Activated effector memory CD4-positive, alpha-beta T cell treated with anti-CD3 and anti-CD28 coated beads, Interleukin-2, amount 50 U/mL, for 16 hours (primary cell): ENCODE measurements around the gene PTPRD.

Source experiments
- DNase-seq: peaks from one replicate; pipeline ENCODE4 v3.0.0-alpha.2; 2020

PTPRD gene

DNA sequence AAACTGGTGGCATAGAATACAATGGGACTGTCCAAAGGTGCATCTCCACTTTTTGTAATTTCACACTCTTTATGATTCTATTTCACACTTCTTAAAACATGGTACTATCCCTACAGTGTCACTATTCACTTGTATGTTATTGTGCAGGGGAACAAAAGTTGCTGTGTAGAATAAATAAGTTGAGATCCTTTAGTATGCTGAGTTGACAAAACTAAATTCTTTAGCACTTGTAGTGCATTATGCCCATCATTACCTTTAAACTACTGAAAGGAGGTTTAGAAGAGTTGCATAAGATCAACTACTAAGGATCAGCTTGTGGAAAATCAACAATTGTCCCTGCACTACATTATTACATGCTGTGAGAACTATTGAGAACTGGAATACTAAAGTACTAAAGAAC, 1380.9 kb downstream of the PTPRD start:
- no peak for DNase-seq

DNA sequence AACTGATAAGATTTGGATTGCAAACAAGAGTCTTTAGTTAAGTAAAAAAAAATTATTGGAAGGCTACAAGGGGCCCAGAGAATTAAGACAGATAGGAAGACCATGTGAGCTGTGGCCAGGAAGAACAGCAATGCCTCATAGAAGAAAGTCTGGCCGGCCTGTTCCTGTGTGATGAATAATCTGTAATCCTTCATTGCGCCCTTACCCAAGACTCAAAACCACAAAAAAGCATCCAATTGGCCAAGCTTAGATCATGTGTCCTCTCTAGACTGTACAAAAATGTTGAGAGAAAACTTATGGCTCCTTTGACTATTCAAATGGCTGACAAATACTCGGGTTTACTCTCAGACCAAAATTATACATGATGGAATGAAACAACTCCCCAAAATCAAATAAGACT, 1383.5 kb downstream of the PTPRD start:
- no peak for DNase-seq

DNA sequence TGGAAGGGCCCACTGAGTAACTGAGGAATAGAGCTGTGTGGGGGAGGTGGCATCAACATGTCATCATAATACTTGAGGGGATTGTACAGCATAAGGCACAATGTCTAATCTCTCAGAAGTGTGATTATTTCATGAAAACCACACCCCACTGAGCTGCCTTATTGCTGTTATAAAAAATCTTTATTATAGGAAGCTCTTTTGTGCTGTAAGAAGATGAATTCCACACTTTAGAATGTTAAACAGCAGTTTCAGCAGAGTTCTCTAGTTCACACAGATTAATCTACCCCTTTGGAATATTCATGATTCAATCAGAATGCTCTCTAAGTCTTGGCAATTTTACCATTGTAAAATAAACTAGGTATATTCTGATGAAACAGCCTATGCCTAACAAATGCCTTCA, 1389.6 kb downstream of the PTPRD start:
- DNase-seq, result no peak

GRCh38 chr9:9222730-9223129, 1390.1 kb downstream of the PTPRD start:
- no peak for DNase-seq

DNA sequence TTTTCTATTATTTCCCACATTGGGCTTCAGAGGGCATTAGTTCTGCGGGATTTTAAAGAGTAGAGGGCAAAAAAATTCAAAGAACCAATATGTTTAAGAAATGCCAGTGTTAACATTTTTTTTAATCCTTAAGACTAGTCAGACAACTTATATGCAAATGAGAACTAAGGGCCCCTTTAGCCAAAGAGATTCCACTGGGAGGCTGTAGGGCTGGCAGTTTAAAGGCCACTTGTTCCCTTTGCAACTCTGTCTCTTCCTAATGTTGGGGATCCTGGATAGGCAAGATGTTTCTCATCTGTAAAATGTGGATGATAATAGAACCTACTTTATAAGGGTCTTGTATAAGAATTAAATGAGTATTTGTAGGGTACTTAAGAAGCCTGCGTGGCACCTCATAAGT, 1395.9 kb downstream of the PTPRD start:
- no peak for DNase-seq

GRCh38 chr9:9215050-9215449, 1397.8 kb downstream of the PTPRD start:
- no peak for DNase-seq

DNA sequence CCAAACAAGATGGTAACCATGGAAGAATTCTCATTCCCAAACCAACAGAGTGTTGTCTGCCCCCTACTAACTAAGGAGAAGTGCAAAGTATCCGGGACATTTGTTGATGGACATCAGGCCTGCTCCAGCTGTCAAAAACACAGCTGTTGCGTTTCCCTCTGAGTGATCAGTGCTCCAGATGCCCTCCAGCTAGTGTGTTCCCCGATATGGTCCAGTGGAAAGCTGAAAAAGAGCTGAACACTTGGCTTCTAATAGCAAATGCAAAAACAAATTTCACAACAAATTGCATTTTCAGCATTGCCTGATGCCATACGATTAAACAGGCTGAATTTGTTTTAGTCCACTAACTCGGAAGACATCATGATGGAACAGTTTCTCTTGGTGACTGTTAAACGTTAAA, 1398.7 kb downstream of the PTPRD start:
- no peak for DNase-seq

- DNase-seq, result no peak
These were observed 1399.8 kb downstream of the PTPRD start for GRCh38 chr9:9212963-9213362.

DNA sequence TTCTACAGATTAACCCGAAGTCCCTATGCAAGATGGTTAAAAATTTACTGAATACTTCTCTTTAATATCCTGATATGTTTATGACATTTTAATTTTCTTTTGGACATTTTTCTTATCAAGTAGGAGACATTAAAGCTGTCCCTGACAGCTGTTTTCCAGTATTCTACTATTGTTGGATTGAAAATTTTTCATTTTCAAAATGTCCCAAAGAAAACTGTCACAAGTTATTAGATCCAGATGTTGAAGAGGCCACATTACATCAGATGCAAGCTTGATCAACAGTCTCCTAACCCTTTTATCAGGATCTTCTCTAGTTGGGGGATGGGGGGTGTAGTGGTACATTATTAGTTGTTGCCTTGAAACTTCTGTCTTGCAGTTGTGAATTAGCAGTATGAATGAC, 1410.5 kb downstream of the PTPRD start:
- DNase-seq, result no peak

DNA sequence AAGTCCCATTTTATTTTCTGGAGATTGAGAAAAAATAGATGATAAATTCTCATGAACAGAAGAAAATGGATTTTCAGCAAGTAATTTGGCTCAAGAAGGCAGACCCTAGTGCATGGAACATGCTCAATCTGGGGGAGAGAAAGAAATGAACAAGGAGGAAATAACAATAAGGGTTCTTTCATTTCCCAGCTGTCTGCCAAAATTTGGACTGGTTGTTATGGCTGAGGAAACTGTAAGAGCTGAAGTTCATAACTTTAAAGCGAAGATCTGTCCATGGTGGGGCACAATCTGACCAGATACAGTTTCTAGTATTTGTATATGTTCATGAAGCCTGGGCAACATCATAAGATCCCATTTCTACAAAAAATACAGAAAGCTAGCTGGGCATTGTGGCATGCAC, 1426.7 kb downstream of the PTPRD start:
- no peak for DNase-seq

DNA sequence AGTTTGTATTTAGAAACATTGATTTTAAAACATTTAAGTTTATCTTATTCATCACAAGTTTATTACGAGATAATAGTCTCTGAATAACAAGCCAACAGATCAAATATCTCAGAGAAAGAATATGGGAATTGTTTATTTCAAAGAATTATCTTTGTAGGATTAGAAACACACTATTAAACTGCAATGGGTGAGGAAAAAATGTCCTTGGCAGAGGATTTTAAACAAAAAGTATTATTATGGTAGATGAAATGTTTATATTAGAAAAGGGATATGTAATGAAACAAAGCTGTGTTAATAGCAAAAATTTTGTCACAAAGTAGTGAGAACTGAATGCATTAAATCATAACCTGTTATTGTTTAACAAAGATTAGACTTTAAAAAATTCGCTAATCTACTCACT, 1430.4 kb downstream of the PTPRD start:
- DNase-seq, result no peak

DNA sequence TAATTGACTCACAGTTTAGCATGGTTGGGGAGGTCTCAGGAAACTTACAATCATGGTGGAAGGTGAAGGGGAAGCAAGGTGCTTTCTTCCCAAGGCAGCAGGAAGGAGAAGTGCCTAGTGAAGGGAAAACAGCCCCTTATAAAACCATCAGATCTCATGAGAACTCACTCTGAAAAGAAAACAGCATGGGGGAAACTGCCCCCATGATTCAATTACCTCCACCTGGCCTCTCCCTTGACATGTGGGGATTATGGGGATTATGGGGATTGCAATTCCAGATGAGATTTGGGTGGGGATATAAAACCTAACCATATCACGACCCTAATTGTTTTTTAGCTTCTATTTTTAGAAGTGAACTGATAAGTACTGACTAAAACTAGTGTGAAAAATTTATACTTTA, 1435.7 kb downstream of the PTPRD start:
- DNase-seq, result no peak

DNA sequence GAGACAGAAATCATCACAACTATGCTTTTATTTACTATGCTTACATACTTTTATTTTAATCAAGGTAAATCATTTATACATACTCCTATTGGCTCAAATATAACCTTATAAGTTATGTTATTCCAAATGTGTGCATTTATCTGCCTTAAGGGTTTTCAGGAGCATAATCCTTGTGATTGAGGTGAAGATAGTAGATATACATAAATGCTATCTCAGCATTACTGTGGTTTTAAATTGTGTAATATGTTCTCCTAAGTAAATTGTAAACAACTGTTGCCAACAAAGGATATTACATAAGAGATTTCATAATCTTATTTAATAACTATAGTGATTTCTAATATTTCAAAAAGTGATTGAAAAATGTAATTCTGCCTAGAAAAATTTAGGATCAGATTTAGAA, 1438.4 kb downstream of the PTPRD start:
- DNase-seq, result no peak

- no peak for DNase-seq
These were observed 1439.5 kb downstream of the PTPRD start for GRCh38 chr9:9173264-9173663.

- no peak for DNase-seq
These were observed 1442.2 kb downstream of the PTPRD start for GRCh38 chr9:9170439-9171134.

DNA sequence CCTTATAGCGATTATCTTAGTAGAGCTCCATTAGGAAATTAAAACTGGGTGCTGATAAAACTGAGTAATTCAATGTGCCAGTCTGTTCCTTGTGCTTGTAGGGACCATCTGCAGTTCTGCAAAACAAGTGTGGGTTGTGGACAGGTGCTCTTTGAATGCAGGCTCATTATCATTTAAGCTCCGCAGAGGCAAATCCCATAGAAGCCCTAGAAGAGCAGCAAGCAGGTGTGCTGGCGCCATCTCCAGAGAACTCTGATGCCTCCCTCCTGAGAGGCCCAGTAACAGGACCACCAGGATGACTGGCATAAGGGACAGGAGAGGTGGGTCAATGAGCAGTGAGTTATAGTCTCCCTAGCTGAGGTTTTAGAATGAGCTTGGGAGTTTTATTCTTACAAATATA, 1470.8 kb downstream of the PTPRD start:
- no peak for DNase-seq

GRCh38 chr9:9133526-9133925, 1479.3 kb downstream of the PTPRD start:
- DNase-seq, result no peak

DNA sequence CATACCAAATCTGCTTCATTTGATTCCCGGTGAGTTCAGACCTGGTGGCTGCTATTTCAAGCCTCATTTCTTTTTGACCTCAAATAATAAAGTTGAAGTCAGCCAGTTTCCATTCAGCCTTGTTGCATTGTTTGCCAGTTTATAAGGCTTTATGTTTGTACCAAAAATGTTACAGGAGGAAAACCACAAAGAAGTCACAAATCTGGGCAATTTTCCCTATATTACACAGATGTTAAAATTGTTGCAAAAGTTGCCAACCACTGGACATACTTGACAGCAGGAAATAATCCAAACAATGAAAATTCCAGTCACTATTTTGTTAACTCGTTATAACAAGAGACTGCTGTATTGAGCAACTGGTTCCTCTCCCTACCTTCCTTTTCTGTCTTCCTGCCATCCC, 1488.2 kb downstream of the PTPRD start:
- no peak for DNase-seq

GRCh38 chr9:9122230-9122875, 1490.4 kb downstream of the PTPRD start:
- no peak for DNase-seq

- DNase-seq, result no peak
These were observed 1494.9 kb downstream of the PTPRD start for GRCh38 chr9:9117866-9118265.

GRCh38 chr9:9112001-9112720, 1500.6 kb downstream of the PTPRD start:
- DNase-seq, result no peak

DNA sequence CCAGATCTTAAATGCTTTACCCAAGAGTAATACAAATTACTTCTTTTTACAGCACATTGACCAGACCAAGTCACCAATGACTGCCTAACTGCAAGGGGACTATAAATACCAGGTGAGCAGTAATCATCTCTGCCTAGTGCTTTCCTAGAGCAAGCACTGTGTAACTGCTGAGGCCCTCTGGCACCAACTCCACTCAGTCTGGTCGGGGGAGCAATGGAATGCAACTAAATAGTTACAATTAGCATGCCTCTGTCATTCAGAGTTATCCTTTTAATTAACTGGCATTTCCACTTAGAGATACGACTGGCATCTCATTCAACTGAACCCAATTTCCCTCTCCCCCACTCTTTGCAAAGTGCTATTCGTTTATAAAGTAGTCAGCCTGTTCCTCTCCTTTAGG, 1504.2 kb downstream of the PTPRD start:
- DNase-seq, result no peak

DNA sequence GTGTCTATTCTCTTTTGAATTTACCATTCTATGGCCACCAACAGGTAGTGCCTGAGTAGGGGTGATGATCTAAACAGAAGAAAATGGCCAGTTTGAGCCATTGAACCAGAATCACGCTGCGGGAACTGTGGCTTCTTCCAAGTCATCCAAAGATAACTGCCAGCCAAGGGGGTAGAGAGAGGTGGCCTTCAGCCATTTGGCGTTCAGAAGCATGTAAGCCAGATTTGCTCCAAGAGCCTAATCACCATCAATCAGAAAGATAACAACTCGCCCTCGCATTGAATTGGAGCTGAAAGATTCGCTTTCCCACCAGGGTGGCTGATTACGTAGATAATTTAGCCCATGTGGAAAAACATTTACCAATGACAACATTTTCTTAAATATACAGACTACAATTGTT, 1510.5 kb downstream of the PTPRD start:
- DNase-seq, result no peak

GRCh38 chr9:9100070-9100469, 1512.7 kb downstream of the PTPRD start:
- DNase-seq, result no peak
